Measurements from ENCODE around the gene CALD1. TPM values are rescaled to one million over a fixed set of nuclear protein-coding genes. Genes with fewer than 3 reads are reported as not detected.

CALD1 gene
- total RNA-seq, 4 donors from 2014 or later, result 351 to 1,046 (median 551) TPM

GRCh38 chr7:134935701-134936100 lies 156.3 kb downstream of the CALD1 start:
- DNase-seq, result no peak
- Histone ChIP-seq H3K27me3 (no peaks in the 10 kb centered on the region), H3K27ac (peak overlapping the region; percentile 47 to 51), H3K36me3 (no peaks in the 10 kb centered on the region), H3K9me3 (no peaks in the 10 kb centered on the region), H3K4me3 (no peak overlapping the region), H3K4me1 (peaks cover 0 to 12% of the 10 kb centered on the region in 2 donors)
- intact Hi-C loops (cut with DNase I; ENCODE audit: low total_unique reads), result no loop called here
- TF ChIP-seq CTCF (IDR thresholded peaks at IDR 0.05) (no peak), POLR2A (IDR thresholded peaks at IDR 0.05) (no peak)

GRCh38 chr7:134936893-134937510 lies 157.6 kb downstream of the CALD1 start:
- intact Hi-C loops (cut with DNase I; ENCODE audit: low total_unique reads), result no loop called here
- no peak overlapping the region for H3K4me3 ChIP-seq
- no peaks in the 10 kb centered on the region for H3K9me3 ChIP-seq
- no peak for DNase-seq
- peaks cover 0 to 7% of the 10 kb centered on the region in 2 donors for H3K4me1 ChIP-seq
- TF ChIP-seq POLR2A (IDR thresholded peaks at IDR 0.05) (no peak), CTCF (IDR thresholded peaks at IDR 0.05) (no peak)
- no peaks in the 10 kb centered on the region for H3K27me3 ChIP-seq
- H3K36me3 ChIP-seq, result no peaks in the 10 kb centered on the region
- peak overlapping the region in 1 of 2 donors; percentile 51 for H3K27ac ChIP-seq

- intact Hi-C loops (cut with DNase I; ENCODE audit: low total_unique reads), result no loop called here
- H3K4me1 ChIP-seq, result no peaks in the 10 kb centered on the region
- H3K36me3 ChIP-seq, result no peaks in the 10 kb centered on the region
Measured at GRCh38 chr7:134938141-134938540, 158.7 kb downstream of the CALD1 start.

GRCh38 chr7:134939136-134939535 lies 159.7 kb downstream of the CALD1 start:
- H3K4me1 ChIP-seq, result no peaks in the 10 kb centered on the region
- intact Hi-C loops (cut with DNase I; ENCODE audit: low total_unique reads), result no loop called here
- no peak for TF ChIP-seq POLR2A (IDR thresholded peaks at IDR 0.05)
- no peak for TF ChIP-seq CTCF (IDR thresholded peaks at IDR 0.05)
- no peak overlapping the region for H3K4me3 ChIP-seq
- DNase-seq, result no peak
- no peaks in the 10 kb centered on the region for H3K27me3 ChIP-seq
- H3K36me3 ChIP-seq, result no peaks in the 10 kb centered on the region
- H3K9me3 ChIP-seq, result no peaks in the 10 kb centered on the region
- peak overlapping the region in 1 of 2 donors; percentile 19 for H3K27ac ChIP-seq

More at GRCh38 chr7:134938141-134938540, 158.7 kb downstream of the CALD1 start:
- no peak for DNase-seq
- Histone ChIP-seq H3K27me3 (no peaks in the 10 kb centered on the region), H3K27ac (peak overlapping the region; percentile 19 to 34), H3K9me3 (no peaks in the 10 kb centered on the region), H3K4me3 (no peak overlapping the region)
- TF ChIP-seq CTCF (IDR thresholded peaks at IDR 0.05) (no peak), POLR2A (IDR thresholded peaks at IDR 0.05) (no peak)

GRCh38 chr7:134940729-134941128 lies 161.3 kb downstream of the CALD1 start:
- no peaks in the 10 kb centered on the region for H3K9me3 ChIP-seq
- no peak for DNase-seq
- TF ChIP-seq CTCF (IDR thresholded peaks at IDR 0.05) (no peak), POLR2A (IDR thresholded peaks at IDR 0.05) (no peak)
- peak overlapping the region; percentile 51 to 69 for H3K27ac ChIP-seq
- H3K4me1 ChIP-seq, result no peaks in the 10 kb centered on the region
- H3K36me3 ChIP-seq, result no peaks in the 10 kb centered on the region
- intact Hi-C loops (cut with DNase I; ENCODE audit: low total_unique reads), result no loop called here
- no peaks in the 10 kb centered on the region for H3K27me3 ChIP-seq
- H3K4me3 ChIP-seq, result no peak overlapping the region

Measured in uterus (tissue), 4 donors.